IMR-90 (cell line): ENCODE measurements around the gene PLCB3. TPM values are rescaled to one million over a fixed set of nuclear protein-coding genes. Genes with fewer than 3 reads are reported as not detected.

ENCODE experiments used
- ATAC-seq: fragments of 200-7000 bp; cut with Tn5 transposase; 2 replicates; pipeline ENCODE4 v1.9.1; 2020; ENCODE audit warnings: low read depth, mild to moderate bottlenecking, moderate library complexity
- BruUV-seq: library from RNA; stranded (reverse); fragments of 400-500 nt; replicated peaks from 2 replicates; lab custom pipeline; 2021; lab: Mats Ljungman, UMichigan
- CTCF ChIA-PET: fragments of 300-600 bp; formaldehyde crosslinking; extraction: SDS; loops from one replicate; lab custom pipeline; 2021; ENCODE audit warnings: antibody characterized with exemption; lab: Yijun Ruan, JAX
- POLR2A ChIA-PET: fragments of 300-600 bp; sonication (Branson Sonifier 250); formaldehyde crosslinking; loops from one replicate; lab custom pipeline; 2022; ENCODE audit warnings: antibody characterized with exemption; ENCODE audit not compliant: unreplicated experiment; lab: Charles Lee
- DNase-seq: peaks from one replicate; pipeline ENCODE4 v3.0.0; 2013
- H2AFZ ChIP-seq: replicated peaks from 2 replicates; pipeline ENCODE3; 2013; ENCODE audit warnings: low read length, mild to moderate bottlenecking; ENCODE audit not compliant: poor library complexity
- H2AK5ac ChIP-seq: 2 replicates; pipeline ENCODE4 v1.6.1; 2013; ENCODE audit warnings: low read depth, low read length, inconsistent platforms
- H2AK9ac ChIP-seq: replicated peaks from 2 replicates; pipeline ENCODE3; 2013; ENCODE audit warnings: mild to moderate bottlenecking, low read depth, low read length, moderate library complexity; ENCODE audit not compliant: poor library complexity
- H2BK120ac ChIP-seq: 2 replicates; pipeline ENCODE4 v1.6.1; 2013; ENCODE audit warnings: low read depth, low read length, inconsistent platforms
- H2BK15ac ChIP-seq: 3 replicates; pipeline ENCODE4 v1.6.1; 2013; ENCODE audit warnings: low read depth, low read length, inconsistent platforms
- H2BK20ac ChIP-seq: 2 replicates; pipeline ENCODE4 v1.6.1; 2013; ENCODE audit warnings: low read depth, mild to moderate bottlenecking, inconsistent platforms, low read length, moderate library complexity
- H2BK5ac ChIP-seq: 2 replicates; pipeline ENCODE4 v1.6.1; 2013; ENCODE audit warnings: mild to moderate bottlenecking, low read depth, low read length, inconsistent platforms; ENCODE audit not compliant: poor library complexity, severe bottlenecking
- H3K14ac ChIP-seq: replicated peaks from 2 replicates; pipeline ENCODE4 v1.6.1; 2013; ENCODE audit warnings: low read depth, low read length, inconsistent platforms
- H3K18ac ChIP-seq: 2 replicates; pipeline ENCODE4 v1.6.1; 2013; ENCODE audit warnings: low read depth, low read length, control low read depth
- H3K23ac ChIP-seq: 2 replicates; pipeline ENCODE4 v1.6.1; 2013; ENCODE audit warnings: low read depth, low read length, inconsistent platforms
- H3K27ac ChIP-seq: 2 replicates; pipeline ENCODE4 v1.5.1; 2013; ENCODE audit warnings: mild to moderate bottlenecking, control low read depth, low read length; ENCODE audit not compliant: insufficient read depth
- H3K27me3 ChIP-seq: 2 replicates; pipeline ENCODE4 v1.6.1; 2013; ENCODE audit warnings: low read length; ENCODE audit not compliant: control insufficient read depth, insufficient read depth
- H3K36me3 ChIP-seq: 2 replicates; pipeline ENCODE4 v1.6.1; 2013; ENCODE audit warnings: low read length, mixed read lengths; ENCODE audit not compliant: control insufficient read depth, insufficient read depth
- H3K4ac ChIP-seq: 2 replicates; pipeline ENCODE4 v1.6.1; 2013; ENCODE audit warnings: low read depth, low read length, inconsistent platforms
- H3K4me1 ChIP-seq: 2 replicates; pipeline ENCODE4 v1.6.1; 2013; ENCODE audit warnings: low read length, mixed read lengths; ENCODE audit not compliant: control insufficient read depth, insufficient read depth
- H3K4me2 ChIP-seq: 2 replicates; pipeline ENCODE4 v1.6.1; 2013; ENCODE audit warnings: low read depth, mild to moderate bottlenecking, control low read depth, low read length, moderate library complexity
- H3K4me3 ChIP-seq: 2 replicates; pipeline ENCODE4 v1.5.1; 2013; ENCODE audit warnings: low read depth, mild to moderate bottlenecking, control low read depth, low read length, moderate library complexity; ENCODE audit not compliant: insufficient read depth
- H3K56ac ChIP-seq: 2 replicates; pipeline ENCODE4 v1.6.1; 2013; ENCODE audit warnings: low read length, inconsistent platforms; ENCODE audit not compliant: insufficient read depth; ENCODE audit errors: extremely low read depth
- H3K79me1 ChIP-seq, 2 experiments: 2 replicates each; pipeline ENCODE4 v1.6.1; 2013; ENCODE audit warnings: low read length in 2 of 2, inconsistent platforms in 1 of 2, low read depth in 1 of 2
- H3K9ac ChIP-seq: 2 replicates; pipeline ENCODE4 v1.6.1; 2013; ENCODE audit warnings: low read depth, low read length, control low read depth
- H3K9me1 ChIP-seq: 2 replicates; pipeline ENCODE4 v1.6.1; 2013; ENCODE audit warnings: low read length, inconsistent platforms; ENCODE audit not compliant: insufficient read depth
- H3K9me3 ChIP-seq: 2 replicates; pipeline ENCODE4 v1.6.1; 2013; ENCODE audit warnings: low read length; ENCODE audit not compliant: control insufficient read depth, insufficient read depth
- H4K20me1 ChIP-seq: 2 replicates; pipeline ENCODE4 v1.6.1; 2013; ENCODE audit warnings: low read length, inconsistent platforms; ENCODE audit not compliant: insufficient read depth
- H4K5ac ChIP-seq: 2 replicates; pipeline ENCODE4 v1.6.1; 2013; ENCODE audit warnings: mild to moderate bottlenecking, low read depth, low read length, control low read depth
- H4K8ac ChIP-seq, 2 experiments: 2 replicates each; pipeline ENCODE4 v1.6.1; 2013; ENCODE audit warnings: low read depth in 2 of 2, low read length in 2 of 2, control low read depth in 1 of 2, inconsistent platforms in 1 of 2
- H4K91ac ChIP-seq: 2 replicates; pipeline ENCODE4 v1.6.1; 2013; ENCODE audit warnings: low read depth, low read length, inconsistent platforms; ENCODE audit not compliant: insufficient read depth
- CEBPB ChIP-seq: IDR thresholded peaks from 2 replicates; pipeline ENCODE4 v1.6.1; 2012; ENCODE audit warnings: low read depth, low read length, improper control_type of control experiment
- CHD1 ChIP-seq: IDR thresholded peaks from 2 replicates; pipeline ENCODE4 v1.6.1; 2012; ENCODE audit warnings: low read depth, low read length, improper control_type of control experiment
- FOS ChIP-seq: fragments of 150-350 bp; IDR thresholded peaks from 2 replicates; pipeline ENCODE4 v1.6.1; 2016; ENCODE audit warnings: low read depth, low read length
- MAFK ChIP-seq: IDR thresholded peaks from 2 replicates; pipeline ENCODE4 v1.6.1; 2012; ENCODE audit warnings: low read depth, low read length, improper control_type of control experiment
- MAZ ChIP-seq: IDR thresholded peaks from 2 replicates; pipeline ENCODE4 v1.6.1; 2012; ENCODE audit warnings: low read depth, mild to moderate bottlenecking, low read length, improper control_type of control experiment, moderate library complexity, borderline replicate concordance
- MXI1 ChIP-seq: IDR thresholded peaks from 2 replicates; pipeline ENCODE4 v1.6.1; 2012; ENCODE audit warnings: low read depth, mild to moderate bottlenecking, low read length, moderate library complexity, borderline replicate concordance
- NFE2L2 ChIP-seq: fragments of 150-350 bp; IDR thresholded peaks from 2 replicates; pipeline ENCODE4 v1.6.1; 2016; ENCODE audit warnings: low read depth, mild to moderate bottlenecking, low read length
- POLR2A ChIP-seq: IDR thresholded peaks from 2 replicates; pipeline ENCODE4 v1.6.1; 2012; ENCODE audit warnings: mild to moderate bottlenecking, low read depth, low read length
- RFX5 ChIP-seq: IDR thresholded peaks from 2 replicates; pipeline ENCODE4 v1.8.0; 2012; ENCODE audit warnings: low read depth, mild to moderate bottlenecking, low read length, moderate library complexity
- SMC3 ChIP-seq: fragments of 150-350 bp; IDR thresholded peaks from 2 replicates; pipeline ENCODE4 v1.6.1; 2016; ENCODE audit warnings: low read depth, mild to moderate bottlenecking, antibody characterized with exemption, low read length, moderate library complexity
- WGBS, 2 experiments: methylation state at CpG; one replicate each; pipeline versions ENCODE4 v1.1.5 to v1.1.7; 2013; ENCODE audit warnings: missing lambda C conversion rate in 2 of 2; ENCODE audit not compliant: insufficient read length in 1 of 2; ENCODE audit errors: extremely low coverage in 2 of 2; 5-methylcytosine and 5-hydroxymethylcytosine counted together
- dilution Hi-C: fragments of 300-500 bp; cut with HindIII; formaldehyde crosslinking; loops from one replicate; pipeline ENCODE4 v1.14.3; 2018; ENCODE audit warnings: low sequenced_read_pairs; ENCODE audit not compliant: unreplicated experiment
- in situ Hi-C: fragments of 300-500 bp; cut with MboI; formaldehyde crosslinking; loops from 3 replicates; pipeline ENCODE4 v1.14.3; 2019; ENCODE audit warnings: low sequenced_read_pairs, inconsistent platforms, mixed read lengths
- intact Hi-C: fragments of 100-400 bp; cut with micrococcal nuclease; formaldehyde crosslinking; loops from 2 replicates; pipeline ENCODE4 v1.10.0; 2022
- polyA plus RNA-seq, 3 experiments: library from polyadenylated mRNA; depleted of rRNA; stranded (reverse); fragments of >200 nt; gene quantifications; 2 replicates each; pipeline ENCODE4 v1.2.3, GENCODE V29; 2012; ENCODE audit warnings: low replicate concordance in 1 of 3
- total RNA-seq: library from RNA; depleted of rRNA; stranded (reverse); fragments of >200 nt; gene quantifications from 2 replicates; pipeline ENCODE4 v1.2.3, GENCODE V29; 2012
- TF ChIP-seq, protein P1 (sequence below): fragments of 150-350 bp; IDR thresholded peaks from 2 replicates; pipeline ENCODE4 v1.6.1; 2016; ENCODE audit warnings: low read depth, mild to moderate bottlenecking, low read length, moderate library complexity, borderline replicate concordance
- TF ChIP-seq, protein P2 (sequence below): fragments of 150-350 bp; IDR thresholded peaks from 2 replicates; pipeline ENCODE4 v1.6.1; 2017; ENCODE audit warnings: mild to moderate bottlenecking, antibody characterized with exemption, low read length, low read depth
- TF ChIP-seq, protein P3 (sequence below): conservative IDR thresholded peaks from 2 replicates; pipeline ENCODE4 v1.5.1; 2012; ENCODE audit warnings: mild to moderate bottlenecking, low read depth, low read length, improper control_type of control experiment

PLCB3 gene
- total and polyA plus RNA-seq, 2 of the 4 experiments (the other 2 are of a cell fraction) = 23.9 to 24.9 TPM

DNA sequence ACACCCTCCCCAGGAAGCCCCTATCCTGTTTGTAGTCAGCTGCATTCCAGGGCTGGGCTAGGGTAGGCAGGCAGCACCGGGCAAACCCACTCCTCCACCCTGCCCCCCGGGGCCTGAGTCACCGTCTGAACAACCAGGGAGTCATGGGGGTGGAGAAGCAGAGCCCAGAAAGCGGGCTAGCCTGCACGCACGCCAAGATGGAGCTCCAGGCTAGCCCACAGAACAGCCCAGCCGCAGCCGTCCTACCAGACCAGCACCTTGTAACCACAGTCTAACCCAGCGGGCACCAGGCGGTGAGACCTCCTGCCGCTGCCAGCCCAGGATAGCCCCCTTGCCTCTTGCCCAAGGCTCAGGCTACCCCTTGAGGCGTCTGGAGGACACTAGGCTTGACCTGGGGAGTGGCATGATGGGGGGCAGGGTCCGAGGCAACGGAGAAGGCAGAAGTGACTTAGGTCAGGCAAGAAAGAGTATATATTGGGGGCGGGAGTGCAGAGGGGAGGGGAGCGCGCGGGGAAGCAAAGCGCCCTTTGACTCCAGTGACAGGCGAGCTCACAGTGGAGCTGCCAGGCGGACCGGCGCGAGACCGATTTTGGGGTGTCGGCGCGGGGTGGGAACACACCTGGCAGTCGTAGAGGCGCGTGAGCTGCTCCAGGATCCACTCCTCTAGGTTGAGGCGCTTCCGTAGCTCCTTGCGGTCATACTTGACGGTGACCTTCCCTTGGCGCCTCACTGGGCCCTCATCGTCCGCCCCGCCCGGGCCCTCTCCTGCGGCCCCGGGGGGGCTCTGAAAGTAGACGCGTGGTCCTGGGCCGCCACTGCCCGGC is 5.3 kb upstream of the PLCB3 start:
- Histone ChIP-seq H3K4ac (peak overlapping the region; percentile 100), H3K27ac (peak overlapping the region; percentile 98), H2AK9ac (peak overlapping the region; percentile 100), H3K36me3 (peaks cover 12% of the 10 kb centered on the region), H3K14ac (peak overlapping the region; percentile 100), H3K4me1 (peaks cover 9% of the 10 kb centered on the region), H2BK20ac (peak overlapping the region; percentile 31), H3K79me1 (peaks cover 8 to 33% of the 10 kb centered on the region in 2 experiments; a peak in 3 of 4 replicates), H3K4me2 (peak overlapping the region; percentile 96), H3K9me3 (no peaks in the 10 kb centered on the region), H3K56ac (peak overlapping the region; percentile 86), H4K91ac (peak overlapping the region; percentile 98), H4K20me1 (peaks cover 26% of the 10 kb centered on the region), H2AFZ (peak overlapping the region; percentile 89), H3K27me3 (no peaks in the 10 kb centered on the region), H2BK15ac (peak overlapping the region; percentile 52; the same call in 1 of the 3 replicates), H4K5ac (peak overlapping the region; percentile 51), H4K8ac (peak overlapping the region; percentile 65 to 91), H3K18ac (peak overlapping the region; percentile 56), H2AK5ac (peak overlapping the region; percentile 100), H2BK5ac (peak overlapping the region; percentile 98), H3K9ac (peak overlapping the region; percentile 93), H3K23ac (peak overlapping the region; percentile 96), H2BK120ac (peak overlapping the region; percentile 92), H3K9me1 (peaks cover 5% of the 10 kb centered on the region), H3K4me3 (peak overlapping the region; percentile 95)
- intact Hi-C loops (no loop called here), in situ Hi-C loops (no loop called here), dilution Hi-C loops (no loop called here)
- 0% methylated on average over 18 of the region's 46 CpGs; no CpG with 5 or more reads in 1 of the 2 experiments for WGBS, 2 experiments
- ChIA-PET CTCF (interaction anchor here (0.6 to 2.1 kb wide), 2 partner anchors 24 to 55 kb away, joined by 4 to 7 read pairs; no protein-coding TSS in a partner anchor), POLR2A (interaction anchor here (1.2 kb wide), 1 partner anchor 24 kb away, joined by 3 read pairs; no protein-coding TSS in a partner anchor)
- DNase-seq (peak; percentile 91), ATAC-seq (peak; percentile 5)
- BruUV-seq = no TSS peak
- TF ChIP-seq, protein P1, sequence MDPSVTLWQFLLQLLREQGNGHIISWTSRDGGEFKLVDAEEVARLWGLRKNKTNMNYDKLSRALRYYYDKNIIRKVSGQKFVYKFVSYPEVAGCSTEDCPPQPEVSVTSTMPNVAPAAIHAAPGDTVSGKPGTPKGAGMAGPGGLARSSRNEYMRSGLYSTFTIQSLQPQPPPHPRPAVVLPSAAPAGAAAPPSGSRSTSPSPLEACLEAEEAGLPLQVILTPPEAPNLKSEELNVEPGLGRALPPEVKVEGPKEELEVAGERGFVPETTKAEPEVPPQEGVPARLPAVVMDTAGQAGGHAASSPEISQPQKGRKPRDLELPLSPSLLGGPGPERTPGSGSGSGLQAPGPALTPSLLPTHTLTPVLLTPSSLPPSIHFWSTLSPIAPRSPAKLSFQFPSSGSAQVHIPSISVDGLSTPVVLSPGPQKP = no peak
- TF ChIP-seq, protein P2, sequence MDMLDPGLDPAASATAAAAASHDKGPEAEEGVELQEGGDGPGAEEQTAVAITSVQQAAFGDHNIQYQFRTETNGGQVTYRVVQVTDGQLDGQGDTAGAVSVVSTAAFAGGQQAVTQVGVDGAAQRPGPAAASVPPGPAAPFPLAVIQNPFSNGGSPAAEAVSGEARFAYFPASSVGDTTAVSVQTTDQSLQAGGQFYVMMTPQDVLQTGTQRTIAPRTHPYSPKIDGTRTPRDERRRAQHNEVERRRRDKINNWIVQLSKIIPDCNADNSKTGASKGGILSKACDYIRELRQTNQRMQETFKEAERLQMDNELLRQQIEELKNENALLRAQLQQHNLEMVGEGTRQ = 0 out of 2 replicates have a peak, but pooled peaks have one; percentile 7
- no peak for TF ChIP-seq CEBPB
- TF ChIP-seq POLR2A = peak; percentile 88
- peak; percentile 71; the same call in 1 of the 2 replicates for TF ChIP-seq CHD1
- TF ChIP-seq SMC3 = no peak
- no peak for TF ChIP-seq RFX5
- TF ChIP-seq, protein P3, sequence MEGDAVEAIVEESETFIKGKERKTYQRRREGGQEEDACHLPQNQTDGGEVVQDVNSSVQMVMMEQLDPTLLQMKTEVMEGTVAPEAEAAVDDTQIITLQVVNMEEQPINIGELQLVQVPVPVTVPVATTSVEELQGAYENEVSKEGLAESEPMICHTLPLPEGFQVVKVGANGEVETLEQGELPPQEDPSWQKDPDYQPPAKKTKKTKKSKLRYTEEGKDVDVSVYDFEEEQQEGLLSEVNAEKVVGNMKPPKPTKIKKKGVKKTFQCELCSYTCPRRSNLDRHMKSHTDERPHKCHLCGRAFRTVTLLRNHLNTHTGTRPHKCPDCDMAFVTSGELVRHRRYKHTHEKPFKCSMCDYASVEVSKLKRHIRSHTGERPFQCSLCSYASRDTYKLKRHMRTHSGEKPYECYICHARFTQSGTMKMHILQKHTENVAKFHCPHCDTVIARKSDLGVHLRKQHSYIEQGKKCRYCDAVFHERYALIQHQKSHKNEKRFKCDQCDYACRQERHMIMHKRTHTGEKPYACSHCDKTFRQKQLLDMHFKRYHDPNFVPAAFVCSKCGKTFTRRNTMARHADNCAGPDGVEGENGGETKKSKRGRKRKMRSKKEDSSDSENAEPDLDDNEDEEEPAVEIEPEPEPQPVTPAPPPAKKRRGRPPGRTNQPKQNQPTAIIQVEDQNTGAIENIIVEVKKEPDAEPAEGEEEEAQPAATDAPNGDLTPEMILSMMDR = no peak
- peak; percentile 86 for TF ChIP-seq FOS
- no peak for TF ChIP-seq MAFK
- 0 out of 2 replicates have a peak, but pooled peaks have one; percentile 23 for TF ChIP-seq NFE2L2
- peak; percentile 14; the same call in 1 of the 2 replicates for TF ChIP-seq MXI1
- TF ChIP-seq MAZ = peak; percentile 96
